Right cardiac atrium (tissue), 5 donors: ENCODE data around the gene OR8B12. TPM values are rescaled to one million over a fixed set of nuclear protein-coding genes. Genes with fewer than 3 reads are reported as not detected.

Experiments
- ATAC-seq, 2 donors: fragments of 200-7000 bp; cut with Tn5 transposase; one replicate each; pipeline versions ENCODE4 v1.8.0 to v1.9.1; 2020; ENCODE audit warnings: moderate library complexity in 2 of 2, mild to moderate bottlenecking in 1 of 2
- DNase-seq, 3 donors: peaks; one replicate each; pipeline ENCODE4 v3.0.0-alpha.2; 2020
- H3K27ac ChIP-seq: one replicate; pipeline ENCODE4 v1.5.1; 2013; ENCODE audit warnings: mild to moderate bottlenecking, low read length, control low read depth, moderate library complexity
- H3K27me3 ChIP-seq: one replicate; pipeline ENCODE4 v1.6.1; 2013; ENCODE audit not compliant: control insufficient read depth, insufficient read depth
- H3K4me1 ChIP-seq: one replicate; pipeline ENCODE4 v1.6.1; 2013; ENCODE audit warnings: low read length; ENCODE audit not compliant: control insufficient read depth, insufficient read depth
- H3K4me3 ChIP-seq: one replicate; pipeline ENCODE4 v1.5.1; 2013; ENCODE audit warnings: low read length, control low read depth
- H3K9me3 ChIP-seq: one replicate; pipeline ENCODE4 v1.6.1; 2013; ENCODE audit warnings: low read length; ENCODE audit not compliant: control insufficient read depth
- WGBS: extraction: QIAGEN DNeasy Blood & Tissue Kit; methylation state at CpG from one replicate; pipeline ENCODE4 v1.1.7; 2013; 5-methylcytosine and 5-hydroxymethylcytosine counted together
- intact Hi-C, 4 donors: fragments of 100-400 bp; cut with DNase I; formaldehyde crosslinking; loops; one replicate each; pipeline versions ENCODE4 v1.11.0 to v1.14.0; 2022 to 2023
- long read RNA-seq, 4 donors: library from polyadenylated mRNA; unstranded; transcript quantifications; one replicate each; pipeline ENCODE4 v2.0.0, GENCODE V29; 2020 to 2021
- polyA plus RNA-seq: library from polyadenylated mRNA; stranded (reverse); fragments of 200-250 nt; gene quantifications from one replicate; pipeline ENCODE4 v1.2.3, GENCODE V29; 2013
- total RNA-seq, 4 donors: library from RNA; stranded (reverse); fragmentation: NEBNext Ultra II Directional; extraction: Animal tissue kit (Norgen Biotek cat#: 25700); gene quantifications; one replicate each; pipeline ENCODE4 v1.2.1, GENCODE V29; 2021
- donor health status: healthy with polysubstance abuse.
- donor health status: DM: no; HTN: yes; CAD: no.
- donor health status: DM: no; HTN: no; CAD: no.
- donor health status: DM: no; HTN: yes; CAD: no; lungs with severe emphysema.
- donor health status: DM: yes; HTN: yes; CAD: no.

Gene OR8B12
- total RNA-seq (not detected), polyA plus RNA-seq (not detected)
- long read RNA-seq, donor 1 = 0 reads
- long read RNA-seq, donor 2 = 0 reads
- long read RNA-seq, donor 3 = 0 reads
- long read RNA-seq, donor 4 = 0 reads

- no peak for DNase-seq
- Histone ChIP-seq H3K9me3 (no peaks in the 10 kb centered on the region), H3K4me3 (no peak within 1 kb of the TSS), H3K27ac (no peak within 1 kb of the TSS), H3K4me1 (no peaks in the 10 kb centered on the region), H3K27me3 (no peaks in the 10 kb centered on the region)
- no peak for ATAC-seq
- WGBS = 88% methylated on average over 5 of the region's 5 CpGs
- intact Hi-C loops = no loop called here
Measured at GRCh38 chr11:124543554-124543953, at the start of gene OR8B12. TSS of gene OR8B12 (minus strand) at chr11:124543654. CDS start at chr11:124543654, 0 bp downstream.

GRCh38 chr11:124592627-124593026 lies 49.2 kb upstream of the OR8B12 start:
- no peak overlapping the region for H3K27ac ChIP-seq
- no peaks in the 10 kb centered on the region for H3K4me1 ChIP-seq
- H3K9me3 ChIP-seq = no peaks in the 10 kb centered on the region
- H3K4me3 ChIP-seq = no peak overlapping the region
- WGBS = 80% methylated on average over 6 of the region's 6 CpGs
- intact Hi-C loops = no loop called here
- no peaks in the 10 kb centered on the region for H3K27me3 ChIP-seq
- no peak for ATAC-seq
- no peak for DNase-seq

- 78% methylated on average over 2 of the region's 2 CpGs for WGBS
- intact Hi-C loops = no loop called here
Measured at GRCh38 chr11:124591430-124591829, 48.0 kb upstream of the OR8B12 start.

GRCh38 chr11:124586238-124586860 lies 42.9 kb upstream of the OR8B12 start:
- Histone ChIP-seq H3K4me3 (no peak overlapping the region), H3K4me1 (no peaks in the 10 kb centered on the region), H3K27ac (no peak overlapping the region), H3K9me3 (no peaks in the 10 kb centered on the region), H3K27me3 (no peaks in the 10 kb centered on the region)
- 37% methylated on average over 3 of the region's 3 CpGs for WGBS
- DNase-seq (peak; percentile 68 to 89 (median 72)), ATAC-seq (peak in 1 of 2 donors; percentile 58)
- intact Hi-C loops = loop anchor here in 2 of 4 donors (5.0 kb wide), 1 partner anchor 169 kb away; no protein-coding TSS in a partner anchor

More at GRCh38 chr11:124591430-124591829, 48.0 kb upstream of the OR8B12 start:
- ATAC-seq = no peak
- Histone ChIP-seq H3K9me3 (no peaks in the 10 kb centered on the region), H3K27ac (no peak overlapping the region), H3K27me3 (no peaks in the 10 kb centered on the region), H3K4me3 (no peak overlapping the region), H3K4me1 (no peaks in the 10 kb centered on the region)
- DNase-seq = no peak

- no peak overlapping the region for H3K4me3 ChIP-seq
- no peaks in the 10 kb centered on the region for H3K27me3 ChIP-seq
- no peak overlapping the region for H3K27ac ChIP-seq
- DNase-seq (no peak), ATAC-seq (no peak)
- H3K4me1 ChIP-seq = no peaks in the 10 kb centered on the region
- intact Hi-C loops = loop anchor here in 3 of 4 donors (5.0 kb wide), 2 partner anchors 168 to 173 kb away; no protein-coding TSS in a partner anchor
- WGBS = 71% methylated on average over 4 of the region's 4 CpGs
- H3K9me3 ChIP-seq = no peaks in the 10 kb centered on the region
Measured at GRCh38 chr11:124584681-124585372, 41.4 kb upstream of the OR8B12 start.

- Histone ChIP-seq H3K4me3 (no peak overlapping the region), H3K27me3 (no peaks in the 10 kb centered on the region), H3K27ac (no peak overlapping the region), H3K9me3 (no peaks in the 10 kb centered on the region), H3K4me1 (no peaks in the 10 kb centered on the region)
- intact Hi-C loops = loop anchor here in 1 of 4 donors (5.0 kb wide), 1 partner anchor 171 kb away; no protein-coding TSS in a partner anchor
- DNase-seq = no peak
- WGBS = 59% methylated on average over 8 of the region's 8 CpGs
- no peak for ATAC-seq
Measured at GRCh38 chr11:124583781-124584180, 40.3 kb upstream of the OR8B12 start.

- H3K27me3 ChIP-seq = no peaks in the 10 kb centered on the region
- H3K4me3 ChIP-seq = no peak overlapping the region
- peak in 1 of 2 donors; percentile 59 for ATAC-seq
- no peaks in the 10 kb centered on the region for H3K4me1 ChIP-seq
- H3K9me3 ChIP-seq = no peaks in the 10 kb centered on the region
- intact Hi-C loops = loop anchor here in 1 of 4 donors (5.0 kb wide), 1 partner anchor 170 kb away; no protein-coding TSS in a partner anchor
- H3K27ac ChIP-seq = no peak overlapping the region
- WGBS = 65% methylated on average over 2 of the region's 2 CpGs
- no peak for DNase-seq
Measured at GRCh38 chr11:124582565-124582964, 39.1 kb upstream of the OR8B12 start.

GRCh38 chr11:124581817-124582216 lies 38.4 kb upstream of the OR8B12 start:
- DNase-seq = peak in 1 of 3 donors; percentile 25
- Histone ChIP-seq H3K4me3 (no peak overlapping the region), H3K9me3 (no peaks in the 10 kb centered on the region), H3K27ac (no peak overlapping the region), H3K27me3 (no peaks in the 10 kb centered on the region), H3K4me1 (no peaks in the 10 kb centered on the region)
- peak; percentile 59 to 83 for ATAC-seq
- intact Hi-C loops = loop anchor here in 1 of 4 donors (5.0 kb wide), 1 partner anchor 170 kb away; no protein-coding TSS in a partner anchor
- WGBS = 75% methylated on average over 6 of the region's 6 CpGs

GRCh38 chr11:124578761-124579160 lies 35.3 kb upstream of the OR8B12 start:
- no peaks in the 10 kb centered on the region for H3K4me1 ChIP-seq
- no peaks in the 10 kb centered on the region for H3K27me3 ChIP-seq
- H3K27ac ChIP-seq = no peak overlapping the region
- DNase-seq (no peak), ATAC-seq (peak; percentile 7 to 71)
- no peak overlapping the region for H3K4me3 ChIP-seq
- 51% methylated on average over 4 of the region's 4 CpGs for WGBS
- intact Hi-C loops = no loop called here
- no peaks in the 10 kb centered on the region for H3K9me3 ChIP-seq

GRCh38 chr11:124577716-124578427 lies 34.4 kb upstream of the OR8B12 start:
- WGBS = 45% methylated on average over 6 of the region's 6 CpGs
- intact Hi-C loops = no loop called here
- no peaks in the 10 kb centered on the region for H3K27me3 ChIP-seq
- no peak for DNase-seq
- no peaks in the 10 kb centered on the region for H3K9me3 ChIP-seq
- ATAC-seq = peak; percentile 59 to 72
- H3K4me3 ChIP-seq = no peak overlapping the region
- H3K4me1 ChIP-seq = no peaks in the 10 kb centered on the region
- H3K27ac ChIP-seq = no peak overlapping the region
